HEK293 (cell line): ENCODE results near the gene MT1HL1.

Source experiments
- CTCF ChIA-PET: fragments of 350-600 bp; formaldehyde crosslinking; extraction: SDS; loops from one replicate; lab custom pipeline; 2021; ENCODE audit warnings: antibody characterized with exemption; lab: Yijun Ruan, JAX
- POLR2A ChIA-PET: fragments of 300-600 bp; formaldehyde crosslinking; extraction: SDS; loops from one replicate; lab custom pipeline; 2020; ENCODE audit warnings: antibody characterized with exemption, inconsistent platforms; lab: Yijun Ruan, JAX
- H3K27ac ChIP-seq: fragments of 200-500 bp; sonication (Bioruptor generic); 2 replicates; pipeline ENCODE4 v1.5.1; 2014; ENCODE audit warnings: low read depth, low read length, control low read depth, inconsistent platforms; ENCODE audit errors: extremely low read depth
- H3K36me3 ChIP-seq, 2 experiments: fragments of 200-500 bp in 1 of 2; sonication (Bioruptor generic) in 1 of 2; 1 replicate in 1 of 2; 2 replicates in 1 of 2; pipeline ENCODE4 v1.5.1; 2014 to 2017; ENCODE audit warnings: inconsistent platforms in 2 of 2, low read length in 2 of 2; ENCODE audit not compliant: control insufficient read depth in 2 of 2, insufficient read depth in 1 of 2
- H3K4me1 ChIP-seq: fragments of 200-500 bp; sonication (Bioruptor generic); 2 replicates; pipeline ENCODE4 v1.5.1; 2014; ENCODE audit warnings: mild to moderate bottlenecking, low read length, inconsistent platforms; ENCODE audit not compliant: control insufficient read depth, insufficient read depth
- H3K4me3 ChIP-seq: 2 replicates; pipeline ENCODE4 v1.5.1; 2011; ENCODE audit warnings: low read depth, mild to moderate bottlenecking, control low read depth, low read length, moderate library complexity
- H3K9me3 ChIP-seq: fragments of 200-500 bp; sonication (Bioruptor generic); 2 replicates; pipeline ENCODE4 v1.5.1; 2014; ENCODE audit warnings: low read depth, low read length, inconsistent platforms; ENCODE audit not compliant: control insufficient read depth, insufficient read depth
- KLF8 ChIP-seq: fragments of 450-650 bp; formaldehyde crosslinking; IDR thresholded peaks from 2 replicates; pipeline ENCODE4 v1.5.1; 2016; ENCODE audit warnings: missing biosample characterization, missing genetic modification characterization
- WT1 ChIP-seq: fragments of 450-650 bp; formaldehyde crosslinking; IDR thresholded peaks from 2 replicates; pipeline ENCODE4 v1.5.1; 2016; ENCODE audit warnings: missing biosample characterization, missing genetic modification characterization
- YY1 ChIP-seq: fragments of 450-650 bp; formaldehyde crosslinking; IDR thresholded peaks from 2 replicates; pipeline ENCODE4 v1.5.1; 2018; ENCODE audit warnings: missing biosample characterization, missing genetic modification characterization
- YY2 ChIP-seq: fragments of 450-650 bp; formaldehyde crosslinking; IDR thresholded peaks from 2 replicates; pipeline ENCODE4 v1.5.1; 2016; ENCODE audit warnings: missing biosample characterization, missing genetic modification characterization
- ZBTB20 ChIP-seq: fragments of 450-650 bp; formaldehyde crosslinking; IDR thresholded peaks from 2 replicates; pipeline ENCODE4 v1.5.1; 2016; ENCODE audit warnings: missing biosample characterization, missing genetic modification characterization
- ZFP3 ChIP-seq: fragments of 450-650 bp; formaldehyde crosslinking; IDR thresholded peaks from 2 replicates; pipeline ENCODE4 v1.5.1; 2016; ENCODE audit warnings: low read depth, missing biosample characterization, missing genetic modification characterization
- ZNF157 ChIP-seq: fragments of 450-650 bp; formaldehyde crosslinking; IDR thresholded peaks from 2 replicates; pipeline ENCODE4 v1.5.1; 2016; ENCODE audit warnings: missing biosample characterization, missing genetic modification characterization
- ZNF16 ChIP-seq: fragments of 450-650 bp; formaldehyde crosslinking; IDR thresholded peaks from 2 replicates; pipeline ENCODE4 v1.5.1; 2016; ENCODE audit warnings: low read depth, missing biosample characterization, missing genetic modification characterization
- ZNF221 ChIP-seq: fragments of 450-650 bp; formaldehyde crosslinking; IDR thresholded peaks from 2 replicates; pipeline ENCODE4 v1.5.1; 2017; ENCODE audit warnings: missing biosample characterization, missing genetic modification characterization, borderline replicate concordance
- ZNF311 ChIP-seq: fragments of 450-650 bp; formaldehyde crosslinking; IDR thresholded peaks from 2 replicates; pipeline ENCODE4 v1.5.1; 2017; ENCODE audit warnings: missing biosample characterization, missing genetic modification characterization, borderline replicate concordance
- ZNF341 ChIP-seq: fragments of 450-650 bp; formaldehyde crosslinking; IDR thresholded peaks from 2 replicates; pipeline ENCODE4; 2016; ENCODE audit warnings: low read depth, missing biosample characterization, missing genetic modification characterization
- ZNF350 ChIP-seq: fragments of 450-650 bp; formaldehyde crosslinking; IDR thresholded peaks from 2 replicates; pipeline ENCODE4 v1.5.0; 2017; ENCODE audit warnings: missing biosample characterization, mild to moderate bottlenecking, missing genetic modification characterization
- ZNF510 ChIP-seq: fragments of 450-650 bp; formaldehyde crosslinking; IDR thresholded peaks from 2 replicates; pipeline ENCODE4 v1.5.1; 2018; ENCODE audit warnings: mild to moderate bottlenecking, missing genetic modification characterization, missing biosample characterization; ENCODE audit not compliant: insufficient replicate concordance
- ZNF514 ChIP-seq: fragments of 450-650 bp; formaldehyde crosslinking; IDR thresholded peaks from 2 replicates; pipeline ENCODE4 v1.5.1; 2016; ENCODE audit warnings: missing biosample characterization, missing genetic modification characterization
- ZNF664 ChIP-seq: fragments of 450-650 bp; formaldehyde crosslinking; IDR thresholded peaks from 2 replicates; pipeline ENCODE4 v1.5.1; 2016; ENCODE audit warnings: missing biosample characterization, missing genetic modification characterization
- ZNF791 ChIP-seq: fragments of 450-650 bp; formaldehyde crosslinking; IDR thresholded peaks from 2 replicates; pipeline ENCODE4 v1.5.1; 2016; ENCODE audit warnings: missing biosample characterization, missing genetic modification characterization
- TF ChIP-seq, protein P1 (sequence below): fragments of 450-650 bp; formaldehyde crosslinking; IDR thresholded peaks from 2 replicates; pipeline ENCODE4 v1.5.1; 2016; ENCODE audit warnings: missing biosample characterization, missing genetic modification characterization
- TF ChIP-seq, protein P2 (sequence below): fragments of 450-650 bp; formaldehyde crosslinking; IDR thresholded peaks from 2 replicates; pipeline ENCODE4 v1.5.1; 2016; ENCODE audit warnings: missing biosample characterization, missing genetic modification characterization

The MT1HL1 gene

DNA sequence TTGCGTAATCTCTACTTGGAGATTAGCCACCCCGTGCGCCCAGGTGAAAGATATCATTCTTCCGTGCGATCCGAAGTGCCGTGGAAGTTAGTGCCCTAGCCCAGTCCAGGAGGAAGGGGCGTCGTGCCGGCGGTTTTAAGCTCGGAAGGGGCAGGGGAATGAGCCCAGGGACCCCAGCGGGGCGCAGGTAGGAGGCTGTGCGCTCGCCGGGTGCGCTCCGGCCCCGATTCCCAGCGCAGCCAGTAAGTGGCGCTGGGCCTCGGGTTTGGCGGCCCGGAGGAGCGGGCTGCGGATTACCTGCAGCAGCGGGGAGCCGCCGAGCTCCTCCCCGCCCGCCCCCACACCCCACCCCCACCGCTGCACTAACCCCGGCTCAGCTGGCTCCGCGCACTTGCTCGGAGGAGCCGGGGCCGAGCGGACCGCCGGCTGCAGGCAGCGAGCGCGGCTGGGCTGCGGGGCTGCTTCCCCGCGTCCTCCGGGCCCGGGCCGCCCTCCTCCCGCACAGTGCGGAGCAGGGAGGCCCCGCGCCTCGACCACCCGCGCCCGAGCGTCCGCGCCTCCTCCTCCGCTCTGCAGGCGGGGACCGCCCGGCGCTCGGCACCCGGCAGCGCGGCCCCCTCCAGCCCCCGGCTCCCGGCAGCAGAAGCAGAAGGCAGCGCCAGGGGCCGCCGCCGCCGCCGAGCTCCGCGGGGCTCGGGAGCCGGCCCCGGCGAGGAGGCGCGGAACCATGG lies 37.7 kb upstream of the MT1HL1 start, which contains the start of gene RYR2 (continued):
- TF ChIP-seq ZBTB20 (peak; percentile 60; the same call in 1 of the 2 replicates), KLF8 (tag by site-specific recombination) (no peak), ZNF791 (tag by site-specific recombination) (no peak), ZNF16 (tag by site-specific recombination) (no peak), ZNF514 (tag by site-specific recombination) (no peak), ZNF350 (tag by site-specific recombination) (no peak), ZNF221 (tag by site-specific recombination) (no peak; the same call in 1 of the 2 replicates), ZNF510 (tag by site-specific recombination) (no peak), ZNF157 (tag by site-specific recombination) (no peak), WT1 (tag by site-specific recombination) (peak; percentile 64), YY2 (no peak), ZNF664 (tag by site-specific recombination) (no peak), ZNF311 (tag by site-specific recombination) (no peak)
- TF ChIP-seq, protein P1, sequence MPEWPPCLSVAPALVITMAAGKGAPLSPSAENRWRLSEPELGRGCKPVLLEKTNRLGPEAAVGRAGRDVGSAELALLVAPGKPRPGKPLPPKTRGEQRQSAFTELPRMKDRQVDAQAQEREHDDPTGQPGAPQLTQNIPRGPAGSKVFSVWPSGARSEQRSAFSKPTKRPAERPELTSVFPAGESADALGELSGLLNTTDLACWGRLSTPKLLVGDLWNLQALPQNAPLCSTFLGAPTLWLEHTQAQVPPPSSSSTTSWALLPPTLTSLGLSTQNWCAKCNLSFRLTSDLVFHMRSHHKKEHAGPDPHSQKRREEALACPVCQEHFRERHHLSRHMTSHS (tag by site-specific recombination): no peak

DNA sequence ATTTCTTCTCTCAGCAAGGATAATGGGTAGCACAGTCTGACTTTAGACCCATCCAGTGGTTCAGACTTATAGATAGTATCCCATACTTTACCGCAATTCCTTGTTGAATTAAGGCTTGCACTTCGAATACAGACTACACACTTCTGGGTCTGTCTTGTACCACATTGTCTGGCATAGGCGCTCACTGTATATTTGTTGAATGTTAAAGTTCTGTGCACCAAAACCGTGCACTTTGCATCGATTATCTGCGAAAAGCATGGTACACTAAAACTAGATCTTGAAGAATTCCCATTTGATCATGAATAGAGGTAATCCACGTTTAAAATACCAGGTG lies 37.2 kb upstream of the MT1HL1 start:
- H3K4me3 ChIP-seq: peak overlapping the region; percentile 69
- POLR2A ChIA-PET: interaction anchor here (0.5 to 3.2 kb wide), 30 partner anchors 9 to 437 kb away, joined by 3 to 28 read pairs (median 3); partner anchors contain the start of genes HEATR1 and MTR
- no peaks in the 10 kb centered on the region for H3K36me3 ChIP-seq
- no peak for TF ChIP-seq ZFP3 (tag by site-specific recombination)
- TF ChIP-seq, all 188 proteins: peak for 0
- Histone ChIP-seq H3K27ac (no peak overlapping the region), H3K4me1 (peaks cover 28% of the 10 kb centered on the region), H3K9me3 (no peaks in the 10 kb centered on the region)
- CTCF ChIA-PET: interaction anchor here (0.6 to 5.6 kb wide), 10 partner anchors 7 to 763 kb away, joined by 3 to 46 read pairs (median 4); no protein-coding TSS in a partner anchor

DNA sequence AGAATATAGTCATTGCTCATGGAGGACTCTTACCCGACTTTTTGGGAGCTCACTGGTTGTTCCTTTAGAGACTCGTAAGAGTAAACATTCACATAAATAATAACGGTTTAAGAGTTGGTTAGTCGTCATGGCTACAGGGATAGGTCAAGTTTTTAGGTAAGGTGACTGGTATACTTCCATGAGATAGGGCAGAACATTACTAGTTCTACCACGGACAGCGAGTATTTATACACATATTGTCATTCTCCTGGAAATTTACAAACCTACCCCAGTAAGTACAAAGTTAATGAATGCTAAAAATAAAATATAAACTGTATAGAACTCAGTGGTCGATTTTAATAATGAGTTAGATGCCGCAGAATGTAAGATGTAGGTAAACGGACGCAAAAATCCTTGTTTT lies 36.6 kb upstream of the MT1HL1 start:
- TF ChIP-seq YY1 (0 out of 2 replicates have a peak, but pooled peaks have one; percentile 7), ZNF341 (no peak)
- TF ChIP-seq, protein P2, sequence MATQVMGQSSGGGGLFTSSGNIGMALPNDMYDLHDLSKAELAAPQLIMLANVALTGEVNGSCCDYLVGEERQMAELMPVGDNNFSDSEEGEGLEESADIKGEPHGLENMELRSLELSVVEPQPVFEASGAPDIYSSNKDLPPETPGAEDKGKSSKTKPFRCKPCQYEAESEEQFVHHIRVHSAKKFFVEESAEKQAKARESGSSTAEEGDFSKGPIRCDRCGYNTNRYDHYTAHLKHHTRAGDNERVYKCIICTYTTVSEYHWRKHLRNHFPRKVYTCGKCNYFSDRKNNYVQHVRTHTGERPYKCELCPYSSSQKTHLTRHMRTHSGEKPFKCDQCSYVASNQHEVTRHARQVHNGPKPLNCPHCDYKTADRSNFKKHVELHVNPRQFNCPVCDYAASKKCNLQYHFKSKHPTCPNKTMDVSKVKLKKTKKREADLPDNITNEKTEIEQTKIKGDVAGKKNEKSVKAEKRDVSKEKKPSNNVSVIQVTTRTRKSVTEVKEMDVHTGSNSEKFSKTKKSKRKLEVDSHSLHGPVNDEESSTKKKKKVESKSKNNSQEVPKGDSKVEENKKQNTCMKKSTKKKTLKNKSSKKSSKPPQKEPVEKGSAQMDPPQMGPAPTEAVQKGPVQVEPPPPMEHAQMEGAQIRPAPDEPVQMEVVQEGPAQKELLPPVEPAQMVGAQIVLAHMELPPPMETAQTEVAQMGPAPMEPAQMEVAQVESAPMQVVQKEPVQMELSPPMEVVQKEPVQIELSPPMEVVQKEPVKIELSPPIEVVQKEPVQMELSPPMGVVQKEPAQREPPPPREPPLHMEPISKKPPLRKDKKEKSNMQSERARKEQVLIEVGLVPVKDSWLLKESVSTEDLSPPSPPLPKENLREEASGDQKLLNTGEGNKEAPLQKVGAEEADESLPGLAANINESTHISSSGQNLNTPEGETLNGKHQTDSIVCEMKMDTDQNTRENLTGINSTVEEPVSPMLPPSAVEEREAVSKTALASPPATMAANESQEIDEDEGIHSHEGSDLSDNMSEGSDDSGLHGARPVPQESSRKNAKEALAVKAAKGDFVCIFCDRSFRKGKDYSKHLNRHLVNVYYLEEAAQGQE (tag by site-specific recombination): peak; percentile 90
- Histone ChIP-seq H3K4me3 (no peak overlapping the region), H3K9me3 (no peaks in the 10 kb centered on the region), H3K4me1 (peaks cover 23% of the 10 kb centered on the region), H3K36me3 (no peaks in the 10 kb centered on the region), H3K27ac (no peak overlapping the region)
- ChIA-PET CTCF (interaction anchor here (2.9 kb wide), 1 partner anchor 346 kb away, joined by 16 read pairs; no protein-coding TSS in a partner anchor), POLR2A (no interaction called here)
